ENCODE data around the gene NTM.

NTM gene

DNA sequence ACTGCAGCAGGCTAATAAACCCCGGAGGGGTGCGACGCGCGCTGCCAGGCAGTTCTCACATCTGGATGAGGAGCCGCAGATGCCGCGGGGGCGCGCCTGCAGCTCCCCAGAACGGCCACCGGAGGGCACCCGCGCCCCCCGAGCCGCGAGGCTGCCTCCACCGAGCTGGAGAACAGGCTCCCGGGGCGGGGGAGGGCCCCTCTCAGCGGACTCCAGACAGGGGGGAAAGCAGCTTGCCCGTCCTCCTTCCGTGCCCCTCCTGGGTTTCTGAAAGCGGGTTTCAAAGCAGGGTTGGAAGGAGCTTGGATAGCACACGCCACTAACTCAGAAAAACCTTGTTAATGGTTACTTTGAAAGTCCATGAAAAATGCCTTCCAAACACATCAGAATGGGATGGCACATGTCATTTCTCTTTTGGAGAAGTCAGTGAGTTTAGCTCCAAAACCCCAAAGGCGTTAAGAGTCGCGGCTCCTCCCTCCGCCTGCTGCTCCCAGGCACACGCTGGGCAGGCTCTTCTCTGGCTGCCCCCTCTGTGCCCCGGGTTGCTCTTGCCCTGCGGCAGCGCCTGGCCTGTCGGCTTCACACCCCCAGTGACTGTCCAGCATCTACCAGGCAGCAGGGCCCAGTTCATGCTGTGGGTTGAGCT lies 317.8 kb downstream of the NTM start:
- TF ChIP-seq EZH2 (IDR thresholded peaks at IDR 0.05; ENCODE audit: borderline replicate concordance, low read length), result no peak
- TF ChIP-seq, protein P1, sequence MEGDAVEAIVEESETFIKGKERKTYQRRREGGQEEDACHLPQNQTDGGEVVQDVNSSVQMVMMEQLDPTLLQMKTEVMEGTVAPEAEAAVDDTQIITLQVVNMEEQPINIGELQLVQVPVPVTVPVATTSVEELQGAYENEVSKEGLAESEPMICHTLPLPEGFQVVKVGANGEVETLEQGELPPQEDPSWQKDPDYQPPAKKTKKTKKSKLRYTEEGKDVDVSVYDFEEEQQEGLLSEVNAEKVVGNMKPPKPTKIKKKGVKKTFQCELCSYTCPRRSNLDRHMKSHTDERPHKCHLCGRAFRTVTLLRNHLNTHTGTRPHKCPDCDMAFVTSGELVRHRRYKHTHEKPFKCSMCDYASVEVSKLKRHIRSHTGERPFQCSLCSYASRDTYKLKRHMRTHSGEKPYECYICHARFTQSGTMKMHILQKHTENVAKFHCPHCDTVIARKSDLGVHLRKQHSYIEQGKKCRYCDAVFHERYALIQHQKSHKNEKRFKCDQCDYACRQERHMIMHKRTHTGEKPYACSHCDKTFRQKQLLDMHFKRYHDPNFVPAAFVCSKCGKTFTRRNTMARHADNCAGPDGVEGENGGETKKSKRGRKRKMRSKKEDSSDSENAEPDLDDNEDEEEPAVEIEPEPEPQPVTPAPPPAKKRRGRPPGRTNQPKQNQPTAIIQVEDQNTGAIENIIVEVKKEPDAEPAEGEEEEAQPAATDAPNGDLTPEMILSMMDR (IDR thresholded peaks at IDR 0.05; ENCODE audit: low read length), result peak; percentile 66
- Histone ChIP-seq H3K27me3 (ENCODE audit: insufficient read depth, low read length) (no peaks in the 10 kb centered on the region), H4K20me1 (ENCODE audit: insufficient read depth, low read length) (no peaks in the 10 kb centered on the region), H3K27ac (ENCODE audit: low read depth, low read length, poor library complexity, severe bottlenecking) (no peak overlapping the region), H3K9me2 (ENCODE audit: low read depth, low read length) (no peaks in the 10 kb centered on the region), H3K36me3 (ENCODE audit: insufficient read depth, low read length) (no peaks in the 10 kb centered on the region), H3K4me1 (ENCODE audit: insufficient read depth, low read length, severe bottlenecking) (no peaks in the 10 kb centered on the region), H3K4me2 (ENCODE audit: low read length) (no peak overlapping the region), H3F3A (ENCODE audit: insufficient read depth, low read length) (no peaks in the 10 kb centered on the region), H2AFZ (ENCODE audit: low read length) (no peak overlapping the region), H3K9me3 (ENCODE audit: low read length) (no peaks in the 10 kb centered on the region), H3K4me3 (ENCODE audit: low read depth, low read length, poor library complexity, severe bottlenecking) (no peak overlapping the region), H3K9ac (ENCODE audit: low read length) (no peak overlapping the region), H3K79me2 (ENCODE audit: insufficient read depth, low read length) (no peaks in the 10 kb centered on the region)

DNA sequence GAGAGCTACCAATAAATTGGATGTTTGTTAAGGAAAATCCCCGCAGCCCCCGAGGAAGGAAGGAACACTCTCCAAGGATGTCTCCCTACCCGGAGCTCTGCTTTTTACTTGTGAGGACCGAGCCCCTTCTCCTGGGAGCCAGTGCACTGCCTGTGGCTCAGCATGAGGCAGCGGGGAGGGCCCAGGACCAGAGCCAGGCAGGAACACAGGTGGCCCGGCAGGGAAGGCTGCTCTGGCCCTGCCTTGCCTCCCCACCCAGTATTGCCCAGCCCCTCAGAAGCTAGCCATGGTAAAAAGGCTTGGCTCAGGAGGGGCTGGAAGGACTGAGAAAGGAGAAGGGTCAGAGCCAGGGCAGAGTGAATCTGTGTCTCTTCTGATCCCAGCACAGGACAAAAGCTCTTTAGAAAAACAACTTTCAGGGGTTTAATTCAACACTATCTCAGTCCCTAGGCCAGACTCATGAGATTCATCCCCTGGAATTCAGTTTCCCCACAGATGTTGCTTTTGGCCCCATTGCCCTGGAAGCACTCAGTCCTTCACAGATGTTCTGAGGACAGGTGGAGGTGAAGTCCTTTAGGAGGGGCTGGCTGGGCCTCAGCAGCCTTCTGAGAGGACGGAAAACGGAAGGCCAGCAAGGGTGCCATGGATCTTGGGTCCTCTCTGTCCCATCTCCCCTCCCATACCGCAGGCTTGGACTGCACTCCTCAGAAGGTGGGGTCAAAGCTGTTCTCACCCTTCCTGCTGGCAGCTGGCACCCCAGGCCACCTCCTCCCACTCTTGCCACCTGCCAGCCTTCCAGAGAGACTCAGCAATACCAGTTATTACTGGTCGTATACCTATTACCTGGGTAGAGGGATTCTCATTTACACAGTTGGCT lies 318.9 kb downstream of the NTM start:
- Histone ChIP-seq H3F3A (ENCODE audit: insufficient read depth, low read length) (no peaks in the 10 kb centered on the region), H3K4me1 (ENCODE audit: insufficient read depth, low read length, severe bottlenecking) (no peaks in the 10 kb centered on the region), H3K9me3 (ENCODE audit: low read length) (no peaks in the 10 kb centered on the region), H3K9me2 (ENCODE audit: low read depth, low read length) (no peaks in the 10 kb centered on the region), H3K4me2 (ENCODE audit: low read length) (no peak overlapping the region), H4K20me1 (ENCODE audit: insufficient read depth, low read length) (no peaks in the 10 kb centered on the region), H3K27ac (ENCODE audit: low read depth, low read length, poor library complexity, severe bottlenecking) (no peak overlapping the region), H3K79me2 (ENCODE audit: insufficient read depth, low read length) (no peaks in the 10 kb centered on the region), H3K27me3 (ENCODE audit: insufficient read depth, low read length) (no peaks in the 10 kb centered on the region), H3K36me3 (ENCODE audit: insufficient read depth, low read length) (no peaks in the 10 kb centered on the region), H3K4me3 (ENCODE audit: low read depth, low read length, poor library complexity, severe bottlenecking) (no peak overlapping the region), H2AFZ (ENCODE audit: low read length) (no peak overlapping the region), H3K9ac (ENCODE audit: low read length) (no peak overlapping the region)
- no peak for TF ChIP-seq EZH2 (IDR thresholded peaks at IDR 0.05; ENCODE audit: borderline replicate concordance, low read length)
- TF ChIP-seq, protein P1 (IDR thresholded peaks at IDR 0.05; ENCODE audit: low read length), result no peak

DNA sequence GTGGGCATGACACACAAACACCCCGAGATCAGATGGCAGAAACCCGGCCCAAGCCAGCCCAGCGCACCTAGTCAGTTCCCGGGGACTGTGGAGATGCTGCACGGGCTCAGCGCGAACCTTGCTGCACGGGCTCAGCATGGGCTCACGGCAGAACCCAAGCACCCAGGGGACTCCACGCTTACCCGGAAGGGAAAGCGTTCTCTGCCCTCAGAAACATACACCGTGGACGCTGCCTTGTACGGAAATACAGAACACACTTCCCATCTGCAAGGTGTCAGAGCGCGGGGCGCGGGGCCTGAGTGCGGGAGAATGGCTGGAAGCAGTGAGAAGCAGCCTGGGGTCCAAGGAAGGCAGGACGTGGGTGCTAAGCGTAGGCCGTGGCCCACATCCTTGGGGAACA lies 319.9 kb downstream of the NTM start:
- no peaks in the 10 kb centered on the region for H3K9me2 ChIP-seq (ENCODE audit: low read depth, low read length)
- H3K27me3 ChIP-seq (ENCODE audit: insufficient read depth, low read length), result no peaks in the 10 kb centered on the region
- H3F3A ChIP-seq (ENCODE audit: insufficient read depth, low read length), result no peaks in the 10 kb centered on the region
- H3K9me3 ChIP-seq (ENCODE audit: low read length), result no peaks in the 10 kb centered on the region
- H3K36me3 ChIP-seq (ENCODE audit: insufficient read depth, low read length), result no peaks in the 10 kb centered on the region
- no peak overlapping the region for H3K9ac ChIP-seq (ENCODE audit: low read length)
- H3K79me2 ChIP-seq (ENCODE audit: insufficient read depth, low read length), result no peaks in the 10 kb centered on the region
- H4K20me1 ChIP-seq (ENCODE audit: insufficient read depth, low read length), result no peaks in the 10 kb centered on the region
- no peak overlapping the region for H3K27ac ChIP-seq (ENCODE audit: low read depth, low read length, poor library complexity, severe bottlenecking)
- H3K4me3 ChIP-seq (ENCODE audit: low read depth, low read length, poor library complexity, severe bottlenecking), result no peak overlapping the region
- TF ChIP-seq, protein P1 (IDR thresholded peaks at IDR 0.05; ENCODE audit: low read length), result no peak
- TF ChIP-seq EZH2 (IDR thresholded peaks at IDR 0.05; ENCODE audit: borderline replicate concordance, low read length), result no peak
- no peaks in the 10 kb centered on the region for H3K4me1 ChIP-seq (ENCODE audit: insufficient read depth, low read length, severe bottlenecking)
- H3K4me2 ChIP-seq (ENCODE audit: low read length), result no peak overlapping the region
- H2AFZ ChIP-seq (ENCODE audit: low read length), result no peak overlapping the region

Data from OCI-LY1 (cell line).